HepG2 (cell line): ENCODE results near the gene PHYH. TPM values are rescaled to one million over a fixed set of nuclear protein-coding genes. Genes with fewer than 3 reads are reported as not detected.

Experiments
- AHR ChIP-seq: IDR thresholded peaks from 2 replicates; pipeline ENCODE4 v1.6.1; 2018; ENCODE audit warnings: missing genetic modification reagents, missing compliant biosample characterization
- ARID3A ChIP-seq: IDR thresholded peaks from 2 replicates; pipeline ENCODE4 v1.6.1; 2012; ENCODE audit warnings: low read depth, low read length, improper control_type of control experiment
- ATRX ChIP-seq: sonication (generic); formaldehyde crosslinking; IDR thresholded peaks from 2 replicates; pipeline ENCODE4 v1.4.0; 2020; ENCODE audit warnings: missing genetic modification reagents, borderline replicate concordance
- DNMT1 ChIP-seq: sonication (generic); formaldehyde crosslinking; IDR thresholded peaks from 2 replicates; pipeline ENCODE4 v1.5.1; 2020; ENCODE audit warnings: mild to moderate bottlenecking, missing genetic modification reagents
- GPN1 ChIP-seq: sonication (generic); formaldehyde crosslinking; IDR thresholded peaks from 2 replicates; pipeline ENCODE4 v1.5.1; 2020; ENCODE audit warnings: missing genetic modification reagents, borderline replicate concordance
- GZF1 ChIP-seq: sonication (generic); formaldehyde crosslinking; IDR thresholded peaks from 2 replicates; pipeline ENCODE4 v1.5.1; 2020; ENCODE audit warnings: mild to moderate bottlenecking, missing genetic modification reagents
- JARID2 ChIP-seq: sonication (generic); formaldehyde crosslinking; IDR thresholded peaks from 2 replicates; pipeline ENCODE4 v1.8.1; 2023; ENCODE audit warnings: missing genetic modification reagents, inconsistent platforms; ENCODE audit not compliant: insufficient replicate concordance
- KLF15 ChIP-seq: sonication (generic); formaldehyde crosslinking; IDR thresholded peaks from 2 replicates; pipeline ENCODE4 v1.8.1; 2023; ENCODE audit warnings: borderline replicate concordance, mild to moderate bottlenecking, inconsistent platforms, missing genetic modification reagents, mixed read lengths
- KLF16 ChIP-seq, 2 experiments: sonication (generic) in 1 of 2; formaldehyde crosslinking in 1 of 2; IDR thresholded peaks; 2 replicates each; pipeline versions ENCODE4 v1.6.1 to v1.8.0; 2016 to 2023; ENCODE audit warnings: missing genetic modification reagents in 2 of 2, missing compliant biosample characterization in 1 of 2
- PHF8 ChIP-seq: sonication (generic); formaldehyde crosslinking; IDR thresholded peaks from 2 replicates; pipeline ENCODE4 v1.5.0; 2020; ENCODE audit warnings: missing genetic modification reagents
- SRF ChIP-seq: IDR thresholded peaks from 2 replicates; pipeline ENCODE4 v1.6.1; 2011; ENCODE audit warnings: mild to moderate bottlenecking, low read depth, low read length, moderate library complexity
- SRSF1 ChIP-seq: fragments of 200-400 bp; formaldehyde crosslinking; optimal IDR thresholded peaks from 2 replicates; pipeline ENCODE3; 2017; ENCODE audit warnings: mild to moderate bottlenecking, low read depth, low read length, moderate library complexity
- SRSF9 ChIP-seq: fragments of 200-400 bp; formaldehyde crosslinking; IDR thresholded peaks from 2 replicates; pipeline ENCODE4 v1.6.1; 2018; ENCODE audit warnings: borderline replicate concordance, mild to moderate bottlenecking, low read depth, low read length; ENCODE audit not compliant: insufficient read depth, poor library complexity, severe bottlenecking
- ZBTB20 ChIP-seq: sonication (generic); formaldehyde crosslinking; IDR thresholded peaks from 2 replicates; pipeline ENCODE4 v1.8.1; 2023; ENCODE audit warnings: missing genetic modification reagents, low read depth, mild to moderate bottlenecking, borderline replicate concordance
- ZBTB33 ChIP-seq: sonication (generic); formaldehyde crosslinking; IDR thresholded peaks from 2 replicates; pipeline ENCODE4 v1.4.0; 2020; ENCODE audit warnings: missing genetic modification reagents
- ZBTB37 ChIP-seq: sonication (generic); formaldehyde crosslinking; IDR thresholded peaks from 2 replicates; pipeline ENCODE4 v1.4.0; 2020; ENCODE audit warnings: mild to moderate bottlenecking, missing genetic modification reagents
- ZFP36 ChIP-seq: fragments of 150-350 bp; IDR thresholded peaks from 2 replicates; pipeline ENCODE4 v1.6.1; 2018; ENCODE audit warnings: borderline replicate concordance, low read length, low read depth; ENCODE audit not compliant: partially characterized antibody
- ZNF335 ChIP-seq: sonication (generic); formaldehyde crosslinking; IDR thresholded peaks from 2 replicates; pipeline ENCODE4 v1.4.0; 2020; ENCODE audit warnings: missing genetic modification reagents
- ZNF367 ChIP-seq: sonication (generic); formaldehyde crosslinking; IDR thresholded peaks from 2 replicates; pipeline ENCODE4 v1.4.0; 2020; ENCODE audit warnings: missing genetic modification reagents, borderline replicate concordance
- ZNF883 ChIP-seq: sonication (generic); formaldehyde crosslinking; IDR thresholded peaks from 2 replicates; pipeline ENCODE4 v1.5.1; 2020; ENCODE audit warnings: mild to moderate bottlenecking, missing genetic modification reagents; ENCODE audit errors: not compliant biosample characterization
- polyA plus RNA-seq, 8 experiments: library from polyadenylated mRNA; depleted of rRNA in 3 of 8; stranded (reverse) in 7 of 8; unstranded in 1 of 8; fragments of >200 nt; fragmentation: Illumina TruSeq in 4 of 8; extraction: Trizol in 4 of 8; gene quantifications; 2 replicates each; pipeline versions ENCODE4 v1.2.1 to v1.2.3, GENCODE V29; 2011 to 2016; ENCODE audit warnings: low read depth in 4 of 8, missing spikeins in 1 of 8, mixed read lengths in 1 of 8; ENCODE audit not compliant: insufficient read depth in 1 of 8
- total RNA-seq, 5 experiments: library from RNA; depleted of rRNA; stranded (reverse); fragments of >200 nt; fragmentation: Illumina TruSeq; extraction: Trizol; gene quantifications; 2 replicates each; pipeline ENCODE4 v1.2.3, GENCODE V29; 2016; ENCODE audit warnings: low read depth in 1 of 5
- TF ChIP-seq, protein P1 (sequence below): sonication (generic); formaldehyde crosslinking; IDR thresholded peaks from 2 replicates; pipeline ENCODE4 v1.5.0; 2020; ENCODE audit warnings: missing genetic modification reagents
- TF ChIP-seq, protein P2 (sequence below): sonication (generic); formaldehyde crosslinking; IDR thresholded peaks from 2 replicates; pipeline ENCODE4 v1.4.0; 2020; ENCODE audit warnings: missing genetic modification reagents, borderline replicate concordance

Gene PHYH
- total and polyA plus RNA-seq, 2 of the 13 experiments (the other 11 are each of a cell fraction or from before 2014, with no cell fraction given) = 27.2 to 34.5 TPM

- TF ChIP-seq SRSF1 (no peak), ATRX (CRISPR knock-in tag) (no peak), ZFP36 (no peak), ARID3A (no peak), GPN1 (CRISPR knock-in tag) (no peak), ZNF367 (CRISPR knock-in tag) (no peak), PHF8 (no peak; the same call in 1 of the 2 replicates), ZBTB33 (CRISPR knock-in tag) (peak; percentile 49; the same call in 1 of the 2 replicates), JARID2 (CRISPR knock-in tag) (no peak), SRSF9 (no peak), ZNF883 (CRISPR knock-in tag) (no peak), AHR (no peak), ZBTB37 (CRISPR knock-in tag) (no peak), ZNF335 (CRISPR knock-in tag) (no peak; the same call in 1 of the 2 replicates), KLF16 (CRISPR knock-in tag; IDR thresholded peaks at IDR 0.05) (peak in 1 of 2 experiments; percentile 53; a peak in 1 of 4 replicates), SRF (no peak), GZF1 (CRISPR knock-in tag) (no peak), DNMT1 (CRISPR knock-in tag) (no peak), ZBTB20 (CRISPR knock-in tag) (no peak), KLF15 (CRISPR knock-in tag) (no peak)
- TF ChIP-seq, protein P1, sequence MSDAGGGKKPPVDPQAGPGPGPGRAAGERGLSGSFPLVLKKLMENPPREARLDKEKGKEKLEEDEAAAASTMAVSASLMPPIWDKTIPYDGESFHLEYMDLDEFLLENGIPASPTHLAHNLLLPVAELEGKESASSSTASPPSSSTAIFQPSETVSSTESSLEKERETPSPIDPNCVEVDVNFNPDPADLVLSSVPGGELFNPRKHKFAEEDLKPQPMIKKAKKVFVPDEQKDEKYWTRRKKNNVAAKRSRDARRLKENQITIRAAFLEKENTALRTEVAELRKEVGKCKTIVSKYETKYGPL (CRISPR knock-in tag) = no peak
- TF ChIP-seq, protein P2, sequence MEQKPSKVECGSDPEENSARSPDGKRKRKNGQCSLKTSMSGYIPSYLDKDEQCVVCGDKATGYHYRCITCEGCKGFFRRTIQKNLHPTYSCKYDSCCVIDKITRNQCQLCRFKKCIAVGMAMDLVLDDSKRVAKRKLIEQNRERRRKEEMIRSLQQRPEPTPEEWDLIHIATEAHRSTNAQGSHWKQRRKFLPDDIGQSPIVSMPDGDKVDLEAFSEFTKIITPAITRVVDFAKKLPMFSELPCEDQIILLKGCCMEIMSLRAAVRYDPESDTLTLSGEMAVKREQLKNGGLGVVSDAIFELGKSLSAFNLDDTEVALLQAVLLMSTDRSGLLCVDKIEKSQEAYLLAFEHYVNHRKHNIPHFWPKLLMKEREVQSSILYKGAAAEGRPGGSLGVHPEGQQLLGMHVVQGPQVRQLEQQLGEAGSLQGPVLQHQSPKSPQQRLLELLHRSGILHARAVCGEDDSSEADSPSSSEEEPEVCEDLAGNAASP (CRISPR knock-in tag) = no peak; the same call in 1 of the 2 replicates
Observed at GRCh38 chr10:13271552-13272163, 28.2 kb downstream of the PHYH start (continued).
